Measurements from ENCODE around the gene GATAD2A. TPM values are rescaled to one million over a fixed set of nuclear protein-coding genes. Genes with fewer than 3 reads are reported as not detected.

The GATAD2A gene
- total and polyA plus RNA-seq, 7 experiments from 2014 or later: 11.3 to 123 (median 102) TPM

DNA sequence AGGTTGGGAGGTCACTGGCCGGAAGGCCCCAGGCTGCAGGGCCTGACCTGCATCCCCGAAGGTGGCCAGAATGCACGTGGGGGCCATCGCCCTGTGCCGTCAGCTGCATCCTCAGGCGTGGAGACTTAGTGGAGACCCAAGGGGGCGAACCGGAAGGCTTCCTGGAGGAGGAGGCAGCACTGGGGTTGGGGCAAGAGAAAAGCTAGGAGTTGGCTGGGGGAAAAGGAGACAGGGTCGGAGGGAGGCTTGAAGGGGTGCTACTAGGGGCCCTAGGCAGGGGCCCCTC lies 121.8 kb downstream of the GATAD2A start:
- DNase-seq: no peak
- Histone ChIP-seq H3K4me3 (ENCODE audit: low read length) (no peak overlapping the region), H3K9me3 (ENCODE audit: control insufficient read depth in 2 of 3, low read length in 3 of 3) (no peaks in the 10 kb centered on the region), H3K36me3 (ENCODE audit: control insufficient read depth in 2 of 3, insufficient read depth in 3 of 3, low read length in 3 of 3) (peaks cover 0 to 53% (median 3%) of the 10 kb centered on the region in 3 experiments), H3K27me3 (ENCODE audit: control insufficient read depth in 2 of 2, insufficient read depth in 2 of 2, low read length in 2 of 2) (no peaks in the 10 kb centered on the region), H3K4me1 (ENCODE audit: control insufficient read depth in 2 of 2, insufficient read depth in 2 of 2, low read length in 2 of 2) (peaks cover 3 to 5% of the 10 kb centered on the region in 2 donors), H3K27ac (ENCODE audit: low read depth, low read length) (no peak overlapping the region)
- no peaks in the 10 kb centered on the region for H3K27me3 Mint-ChIP-seq
- no peaks in the 10 kb centered on the region for H3K9me3 Mint-ChIP-seq
- H3K4me1 Mint-ChIP-seq: peaks cover 4 to 12% (median 10%) of the 10 kb centered on the region in 7 donors
- H3K27ac Mint-ChIP-seq: no peak overlapping the region
- POLR2A ChIA-PET: no interaction called here
- no peak for ATAC-seq
- no peak overlapping the region for H3K4me3 Mint-ChIP-seq
- H3K36me3 Mint-ChIP-seq: peaks cover 0 to 8% (median 5%) of the 10 kb centered on the region in 5 donors
- intact Hi-C loops (cut with micrococcal nuclease): no loop called here
- CTCF ChIA-PET: no interaction called here

DNA sequence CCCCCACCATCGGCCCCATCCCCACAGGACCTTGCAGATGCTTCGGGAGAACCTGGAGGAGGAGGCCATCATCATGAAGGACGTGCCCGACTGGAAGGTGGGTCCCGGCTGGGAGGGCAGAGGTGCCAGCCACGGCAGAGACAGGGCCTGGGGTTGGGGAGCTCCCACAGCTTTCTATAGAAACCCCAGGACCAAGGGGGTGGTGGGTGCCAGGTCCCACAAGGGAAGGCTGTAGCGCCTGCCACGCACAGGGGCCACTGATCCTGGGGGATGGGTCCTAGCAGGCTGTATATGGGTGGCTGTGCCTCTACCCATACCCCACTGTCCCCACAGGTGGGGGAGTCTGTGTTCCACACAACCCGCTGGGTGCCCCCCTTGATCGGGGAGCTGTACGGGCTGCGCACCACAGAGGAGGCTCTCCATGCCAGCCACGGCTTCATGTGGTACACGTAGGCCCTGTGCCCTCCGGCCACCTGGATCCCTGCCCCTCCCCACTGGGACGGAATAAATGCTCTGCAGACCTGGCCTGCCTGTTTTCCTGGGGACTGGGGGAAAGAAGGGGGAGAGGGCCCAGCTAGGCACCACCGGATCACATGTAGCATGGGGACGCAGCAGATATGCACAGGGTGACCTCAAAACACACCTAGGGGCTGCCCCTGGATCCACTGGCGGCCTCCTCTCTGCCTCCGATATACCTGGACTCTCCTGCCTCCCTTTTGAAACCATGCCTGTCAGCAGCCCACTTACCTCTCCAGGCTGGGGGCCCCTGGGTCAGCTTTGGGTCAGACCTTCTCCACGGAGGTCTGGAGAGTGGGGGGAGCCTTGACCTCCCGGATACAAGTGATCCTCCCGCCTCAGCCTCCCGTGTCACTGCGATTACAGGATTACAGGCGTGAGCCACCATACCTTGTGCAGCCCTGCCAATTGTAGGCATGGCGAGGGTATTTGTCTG lies 122.5 kb downstream of the GATAD2A start:
- Mint-ChIP-seq H3K27me3 (no peaks in the 10 kb centered on the region), H3K4me1 (peaks cover 5 to 10% (median 9%) of the 10 kb centered on the region in 7 donors), H3K27ac (peak overlapping the region in 1 of 9 donors; percentile 14), H3K36me3 (peaks cover 0 to 4% (median 2%) of the 10 kb centered on the region in 5 donors), H3K4me3 (no peak overlapping the region), H3K9me3 (no peaks in the 10 kb centered on the region)
- intact Hi-C loops (cut with micrococcal nuclease): no loop called here
- ATAC-seq: no peak
- Histone ChIP-seq H3K27ac (ENCODE audit: low read depth, low read length) (no peak overlapping the region), H3K9me3 (ENCODE audit: control insufficient read depth in 2 of 3, low read length in 3 of 3) (no peaks in the 10 kb centered on the region), H3K27me3 (ENCODE audit: control insufficient read depth in 2 of 2, insufficient read depth in 2 of 2, low read length in 2 of 2) (no peaks in the 10 kb centered on the region), H3K36me3 (ENCODE audit: control insufficient read depth in 2 of 3, insufficient read depth in 3 of 3, low read length in 3 of 3) (peaks cover 0 to 53% (median 3%) of the 10 kb centered on the region in 3 experiments), H3K4me1 (ENCODE audit: control insufficient read depth in 2 of 2, insufficient read depth in 2 of 2, low read length in 2 of 2) (peaks cover 3 to 9% of the 10 kb centered on the region in 2 donors), H3K4me3 (ENCODE audit: low read length) (no peak overlapping the region)
- ChIA-PET POLR2A (no interaction called here), CTCF (interaction anchor here (1.3 kb wide), 1 partner anchor 116 kb away, joined by 4 read pairs; no protein-coding TSS in a partner anchor)
- DNase-seq: no peak

DNA sequence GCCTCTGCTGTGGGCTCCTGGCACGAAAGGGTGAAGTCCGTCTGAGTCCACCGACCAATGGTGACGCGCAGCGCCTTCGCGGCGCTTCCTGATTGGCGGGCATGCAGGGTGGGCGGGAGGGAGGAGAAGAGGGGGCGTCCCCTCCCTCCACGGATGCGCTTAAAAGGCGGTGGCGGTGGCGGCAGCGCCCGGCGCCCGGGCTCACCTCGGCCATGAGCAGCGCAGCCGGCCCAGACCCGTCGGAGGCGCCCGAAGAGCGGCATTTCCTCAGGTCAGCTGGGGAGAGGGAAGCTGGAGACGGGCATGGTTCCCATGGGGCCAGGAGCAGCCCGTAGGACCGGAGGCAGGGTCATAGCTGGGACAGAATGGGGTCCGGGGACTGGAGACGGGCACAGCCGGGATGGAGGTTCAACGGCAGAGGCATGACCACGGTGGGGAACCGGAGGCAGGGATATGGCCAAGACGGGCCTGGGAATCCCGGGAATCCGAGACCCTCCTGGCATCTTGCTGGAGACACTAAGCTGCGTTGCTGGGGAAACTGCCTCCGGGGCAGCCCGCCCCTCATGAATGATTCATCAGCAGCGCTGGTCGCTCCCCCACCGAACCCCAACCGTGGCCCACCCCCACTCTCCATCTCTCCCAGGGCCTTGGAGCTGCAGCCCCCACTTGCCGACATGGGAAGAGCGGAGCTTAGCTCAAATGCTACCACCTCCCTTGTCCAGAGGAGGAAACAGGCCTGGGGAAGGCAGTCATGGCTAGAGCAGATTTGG lies 123.4 kb downstream of the GATAD2A start, which contains the start of gene YJEFN3:
TSS of gene YJEFN3 (plus strand) at position 191 of the 770 bp plus-strand sequence. CDS start at position 213, 22 bp downstream.
- H3K4me1 Mint-ChIP-seq: peaks cover 8 to 12% (median 10%) of the 10 kb centered on the region in 7 donors
- ATAC-seq (no peak), DNase-seq (no peak)
- intact Hi-C loops (cut with micrococcal nuclease): no loop called here
- H3K27ac Mint-ChIP-seq: peak within 1 kb of the TSS in 3 of 9 donors; percentile 14 to 78 (median 52)
- H3K9me3 Mint-ChIP-seq: no peaks in the 10 kb centered on the region
- Histone ChIP-seq H3K4me1 (ENCODE audit: control insufficient read depth in 2 of 2, insufficient read depth in 2 of 2, low read length in 2 of 2) (peaks cover 3 to 9% of the 10 kb centered on the region in 2 donors), H3K4me3 (ENCODE audit: low read length) (no peak within 1 kb of the TSS), H3K27ac (ENCODE audit: low read depth, low read length) (no peak within 1 kb of the TSS), H3K36me3 (ENCODE audit: control insufficient read depth in 2 of 3, insufficient read depth in 3 of 3, low read length in 3 of 3) (peaks cover 0 to 49% (median 3%) of the 10 kb centered on the region in 3 experiments), H3K9me3 (ENCODE audit: control insufficient read depth in 2 of 3, low read length in 3 of 3) (no peaks in the 10 kb centered on the region), H3K27me3 (ENCODE audit: control insufficient read depth in 2 of 2, insufficient read depth in 2 of 2, low read length in 2 of 2) (no peaks in the 10 kb centered on the region)
- POLR2A ChIA-PET: interaction anchor here (1.3 to 1.4 kb wide), 2 partner anchors 13 to 115 kb away, joined by 3 read pairs; partner anchors contain the start of genes GMIP and NDUFA13
- H3K36me3 Mint-ChIP-seq: peaks cover 0 to 4% (median 0%) of the 10 kb centered on the region in 5 donors
- no peaks in the 10 kb centered on the region for H3K27me3 Mint-ChIP-seq
- CTCF ChIA-PET: interaction anchor here (1.3 kb wide), 1 partner anchor 115 kb away, joined by 4 read pairs; no protein-coding TSS in a partner anchor
- no peak within 1 kb of the TSS for H3K4me3 Mint-ChIP-seq

DNA sequence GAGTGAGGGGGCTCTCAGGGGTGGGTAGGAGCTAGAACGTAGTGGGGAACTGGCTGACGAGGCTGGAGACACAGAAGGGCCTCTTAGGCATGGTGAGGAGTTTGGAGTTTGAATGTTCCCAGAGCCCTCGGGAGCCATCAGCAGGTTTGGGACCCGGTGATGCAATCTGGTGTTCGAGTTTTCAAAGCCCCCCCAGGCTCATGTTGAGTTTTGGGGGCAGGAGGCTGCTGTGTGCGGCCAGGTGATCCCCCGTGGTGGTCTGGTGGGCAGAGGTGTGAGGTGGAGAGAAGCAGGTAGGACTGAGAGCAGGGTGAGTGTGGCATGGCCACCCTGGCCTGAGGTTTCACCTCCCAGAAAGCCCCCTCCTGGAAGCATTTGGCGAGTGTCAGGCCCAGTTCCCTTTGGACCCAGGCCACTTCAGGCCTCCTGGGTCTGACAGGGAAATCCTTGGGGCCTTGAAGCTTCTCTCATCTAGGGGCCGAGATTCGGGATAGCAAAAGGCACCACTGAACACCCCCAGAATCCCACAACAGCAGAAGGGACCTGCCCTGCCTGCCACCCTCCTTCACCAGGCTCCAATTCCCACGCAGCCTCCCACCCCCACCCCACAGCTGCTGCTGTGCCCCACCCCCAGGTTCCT lies 124.4 kb downstream of the GATAD2A start:
- Mint-ChIP-seq H3K27me3 (no peaks in the 10 kb centered on the region), H3K9me3 (peaks cover 0 to 4% (median 0%) of the 10 kb centered on the region in 11 donors), H3K27ac (peak overlapping the region in 2 of 9 donors; percentile 21 to 52), H3K4me3 (no peak overlapping the region), H3K36me3 (peaks cover 0 to 4% (median 0%) of the 10 kb centered on the region in 5 donors), H3K4me1 (peaks cover 8 to 17% (median 16%) of the 10 kb centered on the region in 7 donors)
- POLR2A ChIA-PET: interaction anchor here (1.3 to 1.4 kb wide), 2 partner anchors 14 to 114 kb away, joined by 3 read pairs; partner anchors contain the start of genes GMIP and NDUFA13
- peaks cover 3 to 9% of the 10 kb centered on the region in 2 donors for H3K4me1 ChIP-seq (ENCODE audit: control insufficient read depth in 2 of 2, insufficient read depth in 2 of 2, low read length in 2 of 2)
- H3K27me3 ChIP-seq (ENCODE audit: control insufficient read depth in 2 of 2, insufficient read depth in 2 of 2, low read length in 2 of 2): no peaks in the 10 kb centered on the region
- H3K9me3 ChIP-seq (ENCODE audit: control insufficient read depth in 2 of 3, low read length in 3 of 3): no peaks in the 10 kb centered on the region
- H3K36me3 ChIP-seq (ENCODE audit: control insufficient read depth in 2 of 3, insufficient read depth in 3 of 3, low read length in 3 of 3): peaks cover 0 to 41% (median 3%) of the 10 kb centered on the region in 3 experiments
- no peak overlapping the region for H3K4me3 ChIP-seq (ENCODE audit: low read length)
- no peak for DNase-seq
- intact Hi-C loops (cut with micrococcal nuclease): loop anchor here in 1 of 2 donors (5.0 kb wide), 1 partner anchor 97 kb away; the partner anchor contains the start of gene LPAR2
- no peak overlapping the region for H3K27ac ChIP-seq (ENCODE audit: low read depth, low read length)
- CTCF ChIA-PET: interaction anchor here (0.5 to 1.3 kb wide), 2 partner anchors 114 to 1846 kb away, joined by 3 to 4 read pairs; no protein-coding TSS in a partner anchor
- ATAC-seq: no peak

DNA sequence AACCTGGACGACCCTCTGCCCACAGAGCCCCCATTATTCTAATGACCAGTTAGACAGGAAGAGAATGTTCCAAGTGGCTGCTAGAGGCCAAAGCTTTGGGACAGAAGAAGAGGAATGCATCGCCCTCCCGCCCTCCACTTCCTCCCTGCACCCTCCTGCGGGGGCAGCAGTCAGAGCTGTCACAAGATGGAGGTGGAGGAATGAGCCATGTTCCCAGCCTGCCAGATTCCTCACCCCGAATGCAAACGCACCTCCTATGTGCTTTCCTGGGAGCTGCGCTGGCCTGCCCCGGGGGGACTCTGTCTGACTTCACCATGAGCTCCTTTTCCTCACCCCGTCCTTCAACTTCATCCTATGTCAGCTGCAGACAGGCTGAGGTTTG lies 124.9 kb downstream of the GATAD2A start:
- H3K4me1 ChIP-seq (ENCODE audit: control insufficient read depth in 2 of 2, insufficient read depth in 2 of 2, low read length in 2 of 2): peaks cover 3 to 9% of the 10 kb centered on the region in 2 donors
- Mint-ChIP-seq H3K9me3 (peaks cover 0 to 4% (median 0%) of the 10 kb centered on the region in 11 donors), H3K4me3 (no peak overlapping the region), H3K4me1 (peaks cover 8 to 17% (median 16%) of the 10 kb centered on the region in 7 donors), H3K27me3 (no peaks in the 10 kb centered on the region), H3K27ac (peak overlapping the region in 5 of 9 donors; percentile 21 to 68 (median 41)), H3K36me3 (peaks cover 0 to 4% (median 0%) of the 10 kb centered on the region in 5 donors)
- ATAC-seq: no peak
- ChIA-PET CTCF (interaction anchor here (2.4 to 3.1 kb wide), 3 partner anchors 24 to 138 kb away, joined by 7 to 25 read pairs (median 24); partner anchors contain the start of genes GMIP and ZNF101), POLR2A (interaction anchor here (1.7 kb wide), 1 partner anchor 24 kb away, joined by 11 read pairs; no protein-coding TSS in a partner anchor)
- H3K9me3 ChIP-seq (ENCODE audit: control insufficient read depth in 2 of 3, low read length in 3 of 3): no peaks in the 10 kb centered on the region
- H3K4me3 ChIP-seq (ENCODE audit: low read length): no peak overlapping the region
- no peak for DNase-seq
- H3K27ac ChIP-seq (ENCODE audit: low read depth, low read length): no peak overlapping the region
- peaks cover 0 to 38% (median 3%) of the 10 kb centered on the region in 3 experiments for H3K36me3 ChIP-seq (ENCODE audit: control insufficient read depth in 2 of 3, insufficient read depth in 3 of 3, low read length in 3 of 3)
- intact Hi-C loops (cut with micrococcal nuclease): loop anchor here in 1 of 2 donors (5.0 kb wide), 1 partner anchor 97 kb away; the partner anchor contains the start of gene LPAR2
- H3K27me3 ChIP-seq (ENCODE audit: control insufficient read depth in 2 of 2, insufficient read depth in 2 of 2, low read length in 2 of 2): no peaks in the 10 kb centered on the region
